GM19372 (cell line): ENCODE data around the gene NTMT1.
"Not testable (repeated sequence)": the region's sequence is repeated elsewhere in the genome, so short reads cannot be mapped to it uniquely, and the experiment has no call there.

Source experiments
- ATAC-seq: cut with Tn5 transposase; IDR thresholded peaks from one replicate; pipeline ENCODE4 v1.9.1; 2021; ENCODE audit warnings: mild to moderate bottlenecking, low read depth, moderate library complexity; ENCODE audit not compliant: unreplicated experiment

The NTMT1 gene, protein sequence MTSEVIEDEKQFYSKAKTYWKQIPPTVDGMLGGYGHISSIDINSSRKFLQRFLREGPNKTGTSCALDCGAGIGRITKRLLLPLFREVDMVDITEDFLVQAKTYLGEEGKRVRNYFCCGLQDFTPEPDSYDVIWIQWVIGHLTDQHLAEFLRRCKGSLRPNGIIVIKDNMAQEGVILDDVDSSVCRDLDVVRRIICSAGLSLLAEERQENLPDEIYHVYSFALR

DNA sequence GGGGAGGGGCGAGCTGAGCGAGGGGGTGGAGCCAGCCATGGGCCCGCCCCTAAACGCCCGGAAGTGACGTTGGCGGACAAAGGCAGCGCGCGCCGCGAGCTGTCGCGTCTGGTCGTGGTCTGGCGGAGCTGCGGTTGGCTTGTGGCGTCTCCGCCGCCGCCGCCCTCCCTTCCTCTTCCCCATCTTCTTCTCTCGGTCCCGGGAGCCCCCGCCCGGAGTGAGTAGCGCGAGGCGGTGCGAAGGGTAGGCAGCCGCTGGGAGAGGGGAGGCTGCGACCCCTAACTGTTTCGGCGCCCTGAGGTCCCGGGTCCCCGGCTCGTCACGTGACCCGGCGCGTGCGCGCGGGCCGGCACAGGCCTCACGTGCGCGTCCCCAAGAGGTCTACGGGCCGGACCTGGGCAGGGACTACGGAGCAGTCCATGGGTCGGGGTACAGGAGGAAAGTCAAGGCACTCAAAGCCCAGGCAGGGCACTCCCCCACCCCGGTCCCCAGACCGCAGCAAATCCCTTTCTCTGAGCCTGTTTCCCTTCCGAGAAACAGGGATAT lies at the start of gene NTMT1:
NTMT1 (plus strand) TSS at position 85 of the 546 bp plus-strand sequence. CDS start 6,541 bp downstream, outside the sequence.
- ATAC-seq = peak; percentile 78

DNA sequence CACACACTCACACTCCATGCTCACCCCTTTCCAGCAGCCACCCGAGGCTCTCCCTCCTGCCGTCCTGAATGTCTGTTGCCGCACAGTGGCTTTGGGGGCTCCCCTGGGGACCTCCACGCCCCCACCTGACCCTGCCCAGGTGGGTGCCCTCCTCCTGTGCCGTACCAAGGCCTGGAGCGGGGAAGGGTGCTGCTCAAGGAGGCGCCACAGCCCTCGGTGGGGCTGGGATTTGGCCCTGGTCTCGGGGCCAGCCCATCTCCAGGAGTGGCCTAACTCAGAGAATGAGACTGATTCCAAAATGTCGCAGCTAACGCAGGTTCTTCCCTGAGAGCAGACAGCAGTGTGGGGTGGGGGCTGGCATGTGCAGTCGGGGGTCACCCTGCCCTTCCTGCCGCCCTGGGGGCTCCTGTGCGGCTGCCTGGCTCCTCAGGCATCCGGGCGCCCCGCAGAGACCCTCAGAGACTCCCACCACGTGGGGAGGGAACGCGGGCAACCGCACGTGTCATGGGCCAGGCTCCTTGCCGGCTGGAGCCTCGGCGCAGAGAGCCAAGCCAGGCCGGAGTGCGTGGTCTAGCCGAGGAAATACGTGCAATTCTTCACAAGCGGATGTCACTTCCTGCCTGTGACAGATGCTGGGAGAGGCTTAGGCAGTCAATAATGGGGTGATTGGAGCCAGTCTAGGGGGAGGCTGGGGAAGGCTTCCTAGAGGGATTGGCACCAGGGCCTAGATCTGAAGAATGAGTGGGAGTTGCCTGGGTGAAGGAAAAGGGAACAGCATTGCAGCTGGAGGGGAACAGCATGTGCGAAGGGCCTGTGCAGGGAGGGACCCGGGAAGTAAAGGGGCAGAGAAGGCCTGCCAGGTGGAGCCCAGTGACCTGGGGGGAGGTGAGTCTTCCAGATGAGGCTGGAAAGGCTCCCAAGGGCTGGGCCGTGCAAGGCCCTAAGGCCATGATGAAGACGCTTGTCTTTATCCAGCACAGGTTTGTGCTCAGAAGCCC lies 49.1 kb upstream of the NTMT1 start:
- ATAC-seq = no peak

DNA sequence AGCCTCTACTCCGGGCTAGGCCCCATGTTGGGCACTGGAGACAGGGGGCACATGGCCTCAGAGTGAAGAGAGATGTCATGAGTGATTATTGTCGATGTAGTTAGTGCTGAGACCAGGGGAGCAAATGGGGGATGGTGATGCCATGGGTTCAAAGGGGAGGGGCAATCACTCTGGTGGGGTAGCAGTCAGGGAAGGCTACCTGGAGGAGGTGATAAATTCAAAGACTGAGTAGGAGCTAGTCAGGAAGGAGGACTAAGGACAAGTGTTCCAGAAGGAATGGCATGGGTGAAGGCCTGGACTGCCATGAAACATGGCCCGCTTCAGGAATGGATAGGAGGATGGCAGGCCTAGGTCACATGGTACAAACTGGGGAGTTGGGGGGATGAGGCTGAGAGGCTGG lies 46.7 kb upstream of the NTMT1 start:
- no peak for ATAC-seq

DNA sequence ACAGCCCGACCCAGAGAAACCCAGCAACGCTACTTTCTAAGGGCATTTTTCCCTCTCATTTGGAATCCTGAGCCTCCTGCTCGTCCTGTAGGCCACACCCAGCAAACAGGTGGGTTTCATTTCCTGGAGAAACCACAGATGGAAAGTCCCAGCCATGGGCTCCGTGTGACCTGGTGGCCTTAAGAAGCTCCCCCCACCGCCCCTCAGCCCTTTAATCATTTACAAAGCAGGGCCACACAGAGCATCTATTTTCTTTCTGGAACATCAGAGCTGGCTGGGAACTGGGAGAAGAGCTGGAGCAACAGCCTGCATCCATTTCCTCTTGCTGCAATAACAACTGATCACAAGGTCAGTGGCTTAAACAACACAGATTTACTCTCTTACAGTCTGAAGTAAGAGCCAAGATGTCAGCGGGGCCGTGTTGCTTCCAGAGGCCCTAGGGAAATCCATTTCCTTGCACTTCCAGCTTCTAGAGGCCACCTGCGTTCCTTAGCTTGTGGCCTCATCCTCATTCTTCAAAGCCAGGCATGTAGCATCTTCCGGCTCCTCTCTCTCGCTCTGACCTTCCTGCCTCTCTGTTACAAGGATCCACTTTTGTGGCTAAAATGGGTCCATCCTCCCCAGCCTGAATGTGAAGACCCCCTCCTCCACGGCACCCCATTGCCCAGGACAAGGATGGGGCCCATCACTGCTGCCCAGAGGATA lies 45.6 kb upstream of the NTMT1 start:
- no peak for ATAC-seq

DNA sequence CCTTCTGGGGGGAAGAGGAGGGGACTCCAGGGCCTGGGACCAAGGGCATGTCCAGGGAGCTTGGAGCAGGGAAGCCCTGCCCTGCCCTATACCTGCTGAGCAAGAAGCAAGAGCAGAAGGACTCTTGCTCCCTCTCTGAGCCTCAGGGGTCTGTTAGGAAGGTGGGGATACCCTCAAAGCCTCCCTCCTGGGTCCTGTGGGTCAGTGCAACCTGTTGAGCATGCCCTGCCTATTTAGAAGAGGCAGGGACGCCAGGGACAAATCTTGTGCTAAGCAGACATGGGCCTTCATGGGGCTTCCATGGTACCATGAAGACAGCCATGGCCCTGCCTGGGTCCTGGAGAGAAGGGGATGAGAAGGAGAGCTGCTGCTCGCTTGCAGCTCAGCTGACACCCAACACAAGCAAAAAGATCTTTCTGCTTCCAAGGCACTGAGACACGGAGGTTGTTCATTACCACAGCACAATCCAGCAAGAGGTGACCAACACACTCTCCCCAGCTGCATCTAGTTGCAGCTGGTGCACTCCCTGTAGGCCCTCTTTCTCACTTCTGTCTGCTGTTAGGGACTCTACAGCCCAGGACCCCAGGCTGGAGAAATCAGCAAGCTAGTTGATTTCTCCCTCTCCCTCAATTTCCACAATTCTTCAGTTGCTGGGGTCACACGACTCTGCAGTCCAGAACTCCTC lies 44.3 kb upstream of the NTMT1 start:
- ATAC-seq = no peak

- ATAC-seq = no peak
Measured at GRCh38 chr9:129582855-129583254, 43.1 kb upstream of the NTMT1 start.

DNA sequence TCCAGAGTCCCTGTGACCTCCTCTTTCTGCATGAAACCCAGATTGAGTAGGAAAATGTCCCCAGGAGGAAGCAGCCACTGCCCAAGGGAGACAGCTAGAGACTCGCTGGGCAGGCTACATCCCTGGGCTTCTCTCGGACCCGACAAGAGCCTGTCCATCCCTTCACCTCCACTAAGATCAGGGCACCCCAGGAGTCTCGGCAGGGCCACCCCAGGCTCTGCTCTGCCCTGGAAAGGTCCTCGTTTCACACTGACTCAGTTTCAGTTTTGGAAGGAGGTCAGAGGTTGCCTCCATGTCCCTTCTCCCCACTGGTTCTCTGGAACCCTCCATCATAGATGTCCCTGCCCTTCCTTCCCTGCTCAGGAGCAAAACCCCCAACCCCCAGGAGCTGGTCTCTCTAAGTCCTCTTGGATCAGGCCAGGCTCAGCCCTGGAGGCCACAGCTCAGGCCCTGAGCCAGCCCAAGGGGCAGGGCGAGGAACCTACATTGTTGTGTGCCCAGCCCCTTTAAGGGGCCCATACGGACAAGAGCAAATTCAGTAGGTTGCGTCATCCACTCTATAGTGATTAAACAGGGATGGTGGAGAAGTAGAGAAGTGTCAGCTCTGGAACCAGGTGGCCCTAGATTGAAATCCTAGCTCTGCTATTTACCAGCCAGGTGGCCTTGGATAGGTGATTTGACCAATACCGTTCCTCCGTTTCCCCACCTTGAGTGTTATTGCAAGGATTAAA lies 42.5 kb upstream of the NTMT1 start:
- no peak for ATAC-seq

DNA sequence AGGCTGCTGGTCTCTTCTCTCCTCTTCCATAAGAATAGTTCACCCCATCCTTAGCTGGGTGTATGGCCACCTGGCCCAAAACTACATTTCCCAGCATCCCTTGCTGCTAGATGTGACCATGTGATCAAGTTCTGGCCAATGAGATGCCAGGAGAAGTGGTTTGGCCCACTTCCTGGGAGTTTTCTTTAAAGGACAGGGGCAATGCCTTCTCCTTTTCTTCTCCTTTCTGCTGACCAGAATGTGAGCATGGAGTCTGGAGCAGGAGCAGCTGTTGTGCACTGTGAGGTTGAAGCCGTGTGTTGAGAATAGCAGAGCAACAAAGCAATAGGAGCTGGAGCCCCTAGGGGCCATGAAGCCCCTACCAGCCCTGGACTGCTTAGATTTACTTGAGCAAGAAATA lies 41.8 kb upstream of the NTMT1 start:
- no peak for ATAC-seq

- no peak for ATAC-seq
Measured at GRCh38 chr9:129585352-129585751, 40.6 kb upstream of the NTMT1 start.

DNA sequence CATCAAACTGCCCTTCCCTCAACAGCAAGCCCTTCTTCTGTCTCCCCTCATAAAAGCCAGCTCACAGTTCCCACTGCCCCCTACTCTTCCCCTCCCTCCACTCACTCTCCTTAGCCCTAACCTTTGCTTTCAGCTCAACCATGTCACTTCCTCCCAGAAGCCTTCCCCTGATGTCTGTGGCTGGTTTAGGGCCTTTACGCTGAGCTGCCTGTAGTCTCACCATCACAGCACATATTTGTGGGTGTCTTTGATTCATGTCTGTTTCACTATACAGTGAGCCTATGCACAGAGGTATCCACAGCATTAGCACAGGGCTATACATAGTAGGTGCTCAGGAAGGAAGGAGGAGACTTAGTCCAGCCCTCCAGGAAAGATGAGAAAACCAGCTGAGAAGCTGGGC lies 39.7 kb upstream of the NTMT1 start:
- ATAC-seq = no peak

DNA sequence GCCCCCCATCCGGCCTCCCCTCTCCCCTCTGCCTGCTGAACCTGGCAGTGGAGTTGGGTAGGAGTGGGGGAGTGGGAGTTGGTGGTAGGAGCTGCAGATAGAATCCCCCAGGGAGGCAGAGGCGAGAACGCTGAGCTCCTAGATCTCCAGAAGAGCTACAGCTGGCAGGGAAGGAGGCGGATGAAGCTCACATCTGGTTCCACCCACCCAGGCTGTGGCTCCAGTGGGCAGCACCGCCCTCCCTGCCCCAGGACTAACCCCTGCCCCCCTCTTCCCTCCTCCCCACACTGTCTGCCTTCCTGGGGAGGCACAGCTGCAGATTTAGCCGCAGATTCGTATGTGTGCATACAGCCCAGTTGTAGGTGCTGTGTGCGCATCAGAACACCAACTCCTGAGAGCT lies 39.3 kb upstream of the NTMT1 start:
- ATAC-seq = no peak

- ATAC-seq = no peak
Measured at GRCh38 chr9:129587487-129588262, 38.3 kb upstream of the NTMT1 start.

DNA sequence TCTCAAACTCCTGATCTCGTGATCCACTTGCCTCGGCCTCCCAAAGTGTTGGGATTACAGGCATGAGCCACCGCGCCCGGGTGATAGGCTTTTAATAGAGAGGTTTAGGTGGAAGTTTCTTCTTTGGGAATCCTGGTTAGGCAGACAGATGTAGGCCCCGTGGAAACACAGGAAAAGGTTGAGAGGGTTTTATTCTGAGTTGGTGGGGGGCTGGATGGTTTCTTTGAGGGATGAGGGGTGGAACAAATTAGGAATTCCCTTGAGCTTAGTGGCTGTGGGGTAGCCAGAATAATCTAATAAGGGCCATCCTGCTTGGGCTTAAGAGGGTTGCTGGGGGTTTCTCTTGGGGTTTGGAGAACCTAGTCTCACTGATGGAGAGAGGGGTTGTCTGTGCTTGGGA lies 35.5 kb upstream of the NTMT1 start:
- no peak for ATAC-seq

DNA sequence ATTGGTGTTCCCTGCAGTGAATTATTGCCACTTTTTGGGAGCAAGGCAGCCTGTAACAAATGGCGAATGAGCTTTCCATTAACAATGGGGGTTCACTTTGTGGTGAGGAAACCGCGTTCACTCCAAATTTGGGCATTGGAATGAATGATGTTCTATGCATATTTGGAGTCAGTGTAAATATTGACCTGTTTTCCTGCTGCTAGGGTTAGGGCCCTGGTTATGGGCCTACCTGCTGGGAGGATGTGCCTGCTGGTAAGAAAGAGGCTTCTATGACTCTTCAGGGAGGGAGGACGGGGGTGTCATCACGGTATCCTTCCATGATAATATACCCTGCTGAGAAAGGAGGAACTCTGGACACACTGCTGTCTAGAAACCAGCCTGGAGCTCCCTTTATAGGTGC lies 34.0 kb upstream of the NTMT1 start:
- no peak for ATAC-seq

- not testable (repeated sequence) for ATAC-seq
Measured at GRCh38 chr9:129592790-129593189, 33.2 kb upstream of the NTMT1 start.

DNA sequence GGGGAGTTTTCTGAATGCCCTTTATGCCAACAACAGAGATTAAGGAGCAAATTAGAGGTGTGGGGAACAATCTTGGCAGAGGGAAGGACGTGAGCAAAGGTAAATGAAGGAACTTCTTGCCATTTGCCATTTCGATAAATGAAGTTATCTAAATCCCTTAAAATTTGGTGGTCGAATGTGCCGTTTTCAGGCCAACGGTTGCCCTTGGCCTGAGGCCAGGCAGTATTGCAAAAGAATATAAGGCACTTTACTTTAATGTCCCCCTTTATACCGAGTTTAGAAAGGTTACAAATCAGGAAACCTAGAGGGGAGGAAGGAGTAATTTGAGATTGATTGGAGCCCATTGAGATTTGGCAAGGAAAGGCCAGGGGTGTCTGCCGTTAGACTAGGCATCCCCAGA lies 31.3 kb upstream of the NTMT1 start:
- no peak for ATAC-seq

DNA sequence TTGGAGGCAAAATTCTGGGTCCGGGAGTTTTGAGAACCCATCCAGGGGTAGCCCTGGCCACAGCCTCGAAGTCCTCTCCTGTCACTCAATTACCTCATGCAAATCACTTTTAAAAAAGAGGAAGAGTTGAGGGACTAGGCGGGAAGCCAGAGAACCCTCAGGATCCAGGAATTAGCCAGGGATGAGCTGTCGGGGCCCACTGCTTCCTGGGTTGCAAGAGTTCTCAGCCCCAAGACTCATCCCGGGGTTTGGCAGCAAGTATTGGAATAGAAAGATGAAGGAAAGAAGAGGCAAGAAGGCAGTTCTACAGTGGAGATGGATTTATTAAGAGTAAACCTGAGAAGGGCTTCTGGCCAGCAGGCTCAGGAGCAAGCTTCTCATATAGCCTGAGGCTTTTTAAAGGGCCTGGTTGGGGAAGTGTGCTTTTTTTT lies 30.6 kb upstream of the NTMT1 start:
- no peak for ATAC-seq

GRCh38 chr9:129595903-129596540 lies 29.9 kb upstream of the NTMT1 start:
- ATAC-seq = no peak
